Motor neuron (in vitro differentiated cells): ENCODE results near the gene COPS6. TPM values are rescaled to one million over a fixed set of nuclear protein-coding genes. Genes with fewer than 3 reads are reported as not detected.
A peak's percentile ranks its signal among the peaks of the same experiment; 100 is the strongest.

ENCODE experiments used
- ATAC-seq, 8 experiments: fragments of 200-7000 bp; cut with Tn5 transposase; replicated peaks in 6 of 8; 2 replicates each; pipeline ENCODE4 v1.8.0; 2021; ENCODE audit warnings: mild to moderate bottlenecking in 8 of 8, moderate library complexity in 8 of 8
- H3K27ac ChIP-seq, 2 donors: fragments of 250-450 bp; sonication (Bioruptor Pico); 2 replicates each; pipeline ENCODE4 v1.9.0; 2021; ENCODE audit warnings: antibody characterized with exemption in 2 of 2, mild to moderate bottlenecking in 2 of 2, moderate library complexity in 1 of 2
- H3K4me1 ChIP-seq, 2 donors: fragments of 250-450 bp; sonication (Bioruptor Pico); replicated peaks in 1 of 2; 2 replicates each; pipeline ENCODE4 v1.6.1; 2021; ENCODE audit warnings: antibody characterized with exemption in 2 of 2, mild to moderate bottlenecking in 2 of 2, moderate library complexity in 1 of 2
- H3K4me3 ChIP-seq, 5 donors: fragments of 250-450 bp; sonication (Bioruptor Pico); 2 replicates each; pipeline ENCODE4 v1.9.0; 2021; ENCODE audit warnings: antibody characterized with exemption in 5 of 5, mild to moderate bottlenecking in 5 of 5, moderate library complexity in 4 of 5
- WGBS, 10 experiments: fragments of 450-650 bp; shearing (Covaris generic); methylation state at CpG; one replicate each; pipeline ENCODE4 v1.0.0; 2022; 5-methylcytosine and 5-hydroxymethylcytosine counted together
- in situ Hi-C, 9 experiments: fragments of 400-800 bp; cut with MboI; loops; one replicate each; pipeline ENCODE4 v1.15.0; 2021; ENCODE audit warnings: low sequenced_read_pairs in 9 of 9, low pct_unique_long_range_greater_than_20kb in 2 of 9; ENCODE audit not compliant: unreplicated experiment in 9 of 9
- total RNA-seq, 8 experiments: library from RNA; unstranded; fragments of 300-600 nt; gene quantifications; 2 replicates each; pipeline versions ENCODE4 v1.2.3 to v1.2.4, GENCODE V29; 2022

Gene COPS6
- total RNA-seq, 8 experiments from 2014 or later, result 36.8 to 128 (median 72.2) TPM

DNA sequence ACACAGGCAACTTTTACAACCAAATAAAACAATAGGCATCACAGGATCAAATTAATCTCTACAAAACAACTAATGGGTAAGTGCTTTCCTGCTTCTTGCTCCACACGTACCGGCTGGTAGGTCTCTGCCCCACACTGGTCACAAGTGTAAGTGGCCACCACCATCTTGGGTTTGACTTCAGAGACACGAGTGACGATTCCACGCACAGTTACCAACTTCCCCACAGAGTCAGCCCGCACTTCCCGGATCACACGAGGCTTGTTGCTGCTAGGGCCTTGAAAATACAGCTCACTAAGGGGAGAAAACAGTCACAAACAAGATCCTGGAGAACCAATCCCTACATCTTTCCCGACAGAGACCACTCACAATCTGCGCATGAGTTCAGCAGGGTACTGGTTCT is 10.1 kb downstream of the COPS6 start:
- 75 to 100% (median 100%) methylated on average over 1 to 7 of the region's 10 CpGs; no CpG with 5 or more reads in 3 of the 10 experiments for WGBS, 10 experiments
- peak overlapping the region in 1 of 5 donors; percentile 78 for H3K4me3 ChIP-seq
- ATAC-seq, result no peak

DNA sequence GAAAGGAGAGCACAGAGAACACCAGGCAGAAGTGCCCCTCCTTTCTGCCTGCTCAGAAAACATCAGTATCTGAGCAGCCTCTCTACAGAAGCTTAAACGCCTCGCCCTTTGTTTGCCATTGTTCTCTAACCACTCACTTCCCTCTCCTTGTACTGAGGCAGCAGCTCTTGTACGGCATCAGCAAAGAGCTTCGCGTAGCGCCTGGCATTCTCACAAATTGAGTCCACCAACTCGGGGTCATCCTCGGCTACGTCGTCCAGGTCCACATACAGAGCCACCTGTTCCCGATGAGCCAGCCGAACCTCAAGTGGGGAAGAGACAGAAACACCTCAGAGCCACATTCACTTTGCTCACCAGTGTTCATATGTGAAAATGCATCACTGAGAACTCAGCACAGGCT is 10.7 kb downstream of the COPS6 start:
- H3K4me1 ChIP-seq, result peaks cover 14 to 15% of the 10 kb centered on the region in 2 donors
- 63 to 100% (median 81%) methylated on average over 1 to 11 of the region's 12 CpGs; no CpG with 5 or more reads in 2 of the 10 experiments for WGBS, 10 experiments
- peak overlapping the region; percentile 75 to 93 for H3K27ac ChIP-seq
- H3K4me3 ChIP-seq, result peak overlapping the region; percentile 49 to 78 (median 68)
- ATAC-seq, result no peak
- in situ Hi-C loops, result no loop called here

More for the DNA sequence above, 10.1 kb downstream of the COPS6 start:
- peaks cover 14 to 15% of the 10 kb centered on the region in 2 donors for H3K4me1 ChIP-seq
- no peak overlapping the region for H3K27ac ChIP-seq
- in situ Hi-C loops, result no loop called here

DNA sequence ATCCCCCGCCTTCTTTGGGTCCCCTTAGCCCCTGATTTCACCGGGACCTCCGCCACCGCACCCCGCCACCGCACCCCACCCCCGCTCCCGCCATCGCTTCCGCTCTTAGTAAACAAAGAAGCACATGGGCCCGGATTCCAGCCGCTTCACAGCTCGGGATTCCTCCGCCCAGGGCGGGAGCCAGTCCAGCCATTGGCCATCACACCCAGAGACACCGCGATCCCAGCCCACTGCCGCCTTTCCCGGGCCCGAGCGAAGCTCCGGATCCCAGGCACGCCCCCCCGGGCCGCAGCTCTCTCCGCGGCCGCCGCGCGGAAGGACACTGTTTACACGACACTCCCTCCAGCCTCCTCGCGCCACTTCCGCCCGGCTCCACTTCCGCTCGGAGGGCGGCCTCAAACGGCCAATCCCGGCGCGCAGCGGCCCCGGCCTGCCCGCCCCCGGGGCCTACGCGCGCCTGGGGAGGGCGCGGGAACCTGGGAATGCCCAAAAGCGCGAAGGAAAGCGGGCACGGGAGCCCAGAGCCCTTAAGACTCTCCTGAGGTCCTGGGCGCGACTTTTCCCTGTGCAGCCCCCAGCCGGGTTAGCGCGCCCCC is 11.7 kb downstream of the COPS6 start:
- peaks cover 14 to 15% of the 10 kb centered on the region in 2 donors for H3K4me1 ChIP-seq
- WGBS, 10 experiments, result 0 to 1% methylated on average over 4 to 28 of the region's 61 CpGs; no CpG with 5 or more reads in 8 of the 10 experiments
- H3K27ac ChIP-seq, result peak overlapping the region; percentile 75 to 93
- peak; percentile 66 to 76 (median 72) for ATAC-seq
- in situ Hi-C loops, result no loop called here
- H3K4me3 ChIP-seq, result peak overlapping the region; percentile 49 to 78 (median 68)

DNA sequence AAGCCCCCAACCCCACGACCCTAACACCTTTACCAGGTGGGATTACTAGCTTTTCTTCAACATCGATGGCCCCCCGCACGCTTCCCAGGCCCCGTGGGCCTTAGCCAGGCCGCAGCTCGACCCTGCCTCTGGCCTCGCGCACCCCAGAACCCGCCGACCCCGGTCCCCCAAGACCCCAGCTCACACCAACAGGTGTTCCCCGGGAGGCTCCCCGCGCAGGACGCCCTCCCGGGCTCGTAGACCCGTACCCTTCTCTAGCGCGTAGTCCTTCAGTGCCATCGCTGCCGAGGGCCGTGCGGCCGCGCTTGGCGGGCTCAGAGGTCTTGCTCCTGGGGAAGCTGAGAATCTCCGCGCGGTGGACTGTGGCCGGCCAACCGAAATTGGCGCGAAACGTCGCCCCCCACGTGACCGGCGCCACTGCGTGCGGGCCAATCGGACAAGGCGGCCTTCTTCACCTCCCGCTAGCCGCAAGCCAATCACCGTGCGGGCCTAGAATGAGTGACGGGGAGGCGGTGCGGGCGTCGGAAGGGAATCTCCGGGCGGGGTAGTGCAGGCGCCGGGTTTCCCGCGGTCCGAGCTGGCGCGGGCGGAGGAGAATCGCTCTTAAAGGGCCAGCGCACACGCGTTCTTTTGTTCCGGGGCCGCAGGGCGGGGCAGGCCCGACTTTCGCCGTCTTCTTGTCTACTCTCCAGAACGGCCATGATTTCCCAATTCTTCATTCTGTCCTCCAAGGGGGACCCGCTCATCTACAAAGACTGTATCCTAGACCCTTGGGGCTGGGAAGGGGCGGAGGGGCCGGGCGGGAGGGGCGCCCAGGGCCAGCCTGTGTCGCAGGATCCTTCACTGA is 12.5 kb downstream of the COPS6 start, which contains the start of the genes AP4M1 and MCM7:
TSS of gene AP4M1 (plus strand) at position 628 of the 847 bp plus-strand sequence. CDS start at position 700, 72 bp downstream.
TSS of gene MCM7 (minus strand) at position 382 of the 847 bp plus-strand sequence. CDS start at position 279, 103 bp downstream.
- 0 to 2% (median 0%) methylated on average over 1 to 13 of the region's 80 CpGs; no CpG with 5 or more reads in 7 of the 10 experiments for WGBS, 10 experiments
- Histone ChIP-seq H3K4me1 (peaks cover 14 to 15% of the 10 kb centered on the region in 2 donors), H3K4me3 (peak within 1 kb of the TSS; percentile 49 to 78 (median 68)), H3K27ac (peak within 1 kb of the TSS; percentile 85 to 93)
- peak; percentile 74 to 84 (median 80) for ATAC-seq
- in situ Hi-C loops, result no loop called here

DNA sequence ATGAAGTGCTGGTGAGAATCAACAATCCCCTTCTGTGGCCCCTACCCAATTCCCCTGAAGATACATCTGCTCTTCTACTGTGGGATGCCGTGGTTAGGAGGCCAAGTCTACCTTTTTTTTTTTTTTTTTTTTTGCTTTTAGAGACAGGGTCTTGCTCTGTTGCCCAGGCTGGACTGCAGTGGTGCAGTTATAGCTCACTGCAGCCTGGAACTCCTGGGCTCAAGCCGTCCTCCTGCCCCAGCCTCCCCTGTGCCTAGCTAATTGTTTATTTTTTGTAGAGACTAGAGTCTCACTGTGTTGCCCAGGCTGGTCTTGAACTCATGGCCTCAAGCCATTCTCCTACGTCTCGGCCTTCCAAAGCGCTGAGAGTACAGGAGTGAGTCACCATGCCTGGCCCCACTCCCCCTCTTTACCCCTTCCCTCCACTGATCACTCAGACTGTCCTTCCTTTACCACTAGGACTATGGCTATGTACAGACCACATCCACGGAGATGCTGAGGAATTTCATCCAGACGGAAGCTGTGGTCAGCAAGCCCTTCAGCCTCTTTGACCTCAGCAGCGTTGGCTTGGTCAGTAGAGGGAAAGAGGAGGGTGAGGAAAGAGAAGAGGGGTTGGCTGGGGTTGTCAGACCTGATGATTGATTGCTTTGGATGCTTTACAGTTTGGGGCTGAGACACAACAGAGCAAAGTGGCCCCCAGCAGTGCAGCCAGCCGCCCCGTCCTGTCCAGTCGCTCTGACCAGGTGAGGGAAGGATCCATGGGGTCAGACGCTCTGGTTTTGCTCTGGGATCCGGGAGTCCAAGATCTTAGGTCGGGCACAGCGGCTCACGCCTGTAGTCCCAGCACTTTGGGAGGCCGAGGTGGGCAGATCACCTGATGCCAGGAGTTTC is 14.4 kb downstream of the COPS6 start:
- Histone ChIP-seq H3K27ac (no peak overlapping the region), H3K4me1 (peaks cover 14 to 15% of the 10 kb centered on the region in 2 donors), H3K4me3 (no peak overlapping the region)
- in situ Hi-C loops, result no loop called here
- no peak for ATAC-seq
- WGBS, 10 experiments, result 81 to 100% (median 90%) methylated on average over 1 to 4 of the region's 17 CpGs; no CpG with 5 or more reads in 5 of the 10 experiments

DNA sequence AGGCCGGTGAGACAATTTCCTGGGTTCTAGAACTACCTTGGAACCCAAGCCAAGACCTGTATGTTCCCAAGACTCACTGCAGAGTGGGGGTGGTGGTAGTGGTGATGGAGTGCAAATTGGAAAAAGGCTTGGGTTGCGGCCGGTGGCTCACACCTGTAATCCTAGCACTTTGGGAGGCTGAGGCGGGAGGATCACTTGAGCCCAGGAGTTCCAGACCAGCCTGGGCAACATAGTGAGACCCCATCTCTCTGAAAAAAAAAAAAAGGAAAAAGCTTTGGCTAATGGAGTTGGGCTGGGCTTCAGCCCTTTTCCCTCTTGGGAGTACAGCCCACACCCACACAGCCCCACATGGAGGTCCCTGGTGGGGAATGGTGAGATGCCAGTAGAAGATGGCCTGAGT is 16.8 kb downstream of the COPS6 start:
- in situ Hi-C loops, result no loop called here
- 92 to 100% methylated on average over 1 to 2 of the region's 4 CpGs; no CpG with 5 or more reads in 8 of the 10 experiments for WGBS, 10 experiments
- no peak overlapping the region for H3K27ac ChIP-seq
- H3K4me3 ChIP-seq, result no peak overlapping the region
- H3K4me1 ChIP-seq, result peaks cover 4% of the 10 kb centered on the region in 2 donors
- ATAC-seq, result no peak

DNA sequence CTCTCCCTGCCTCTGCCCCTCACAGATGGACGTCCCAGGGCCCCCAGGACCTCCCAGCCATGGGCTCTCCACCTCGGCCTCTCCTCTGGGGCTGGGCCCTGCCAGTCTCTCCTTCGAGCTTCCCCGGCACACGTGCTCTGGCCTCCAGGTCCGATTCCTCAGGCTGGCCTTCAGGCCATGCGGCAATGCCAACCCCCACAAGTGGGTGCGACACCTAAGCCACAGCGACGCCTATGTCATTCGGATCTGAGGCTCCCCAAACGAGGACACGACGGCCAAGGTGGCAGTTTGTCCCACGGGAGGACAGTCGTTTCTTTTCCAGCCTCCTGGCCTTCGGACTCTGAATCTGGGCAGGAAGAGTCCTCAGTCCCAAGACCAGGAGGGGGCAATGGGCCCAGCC is 17.9 kb downstream of the COPS6 start:
- ATAC-seq, result no peak
- Histone ChIP-seq H3K4me3 (no peak overlapping the region), H3K27ac (no peak overlapping the region), H3K4me1 (peaks cover 4% of the 10 kb centered on the region in 2 donors)
- 25 to 90% (median 83%) methylated on average over 2 to 12 of the region's 17 CpGs; no CpG with 5 or more reads in 5 of the 10 experiments for WGBS, 10 experiments
- in situ Hi-C loops, result no loop called here

DNA sequence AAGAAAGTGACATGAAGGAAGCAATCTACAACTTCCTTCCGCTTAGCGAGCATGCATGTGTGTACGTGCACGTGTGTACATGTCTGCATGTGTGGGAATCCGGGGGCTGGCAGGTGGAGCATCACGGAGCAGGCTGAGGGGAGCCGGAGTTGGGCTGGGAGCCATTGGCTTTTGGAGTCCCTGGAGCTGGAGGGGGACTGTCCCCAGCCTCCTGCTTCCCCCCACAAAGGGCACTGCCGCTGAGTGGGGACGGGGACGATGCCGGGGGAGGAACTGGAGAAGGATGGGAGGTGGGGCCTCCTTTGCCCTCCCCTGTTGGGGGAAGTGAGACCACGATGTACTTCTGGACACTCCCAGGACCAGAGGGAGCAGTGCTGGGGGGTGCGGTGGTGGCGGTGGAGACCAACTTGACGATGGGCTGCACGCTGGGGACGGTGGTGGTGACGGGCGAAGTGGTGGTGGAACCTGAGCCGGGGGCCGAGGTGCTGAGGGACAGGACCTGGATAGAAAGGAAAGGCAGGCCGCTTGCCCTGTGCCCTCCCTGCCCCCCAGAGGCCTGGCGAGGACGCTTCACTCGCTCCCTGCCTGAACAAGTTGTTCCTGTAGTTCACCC is 18.5 kb downstream of the COPS6 start:
- no peak overlapping the region for H3K27ac ChIP-seq
- peaks cover 4% of the 10 kb centered on the region in 2 donors for H3K4me1 ChIP-seq
- WGBS, 10 experiments, result 60 to 100% (median 100%) methylated on average over 1 to 4 of the region's 25 CpGs; no CpG with 5 or more reads in 5 of the 10 experiments
- H3K4me3 ChIP-seq, result no peak overlapping the region
- in situ Hi-C loops, result no loop called here
- ATAC-seq, result peak in 3 of 8 experiments; percentile 2 to 12 (median 9)

DNA sequence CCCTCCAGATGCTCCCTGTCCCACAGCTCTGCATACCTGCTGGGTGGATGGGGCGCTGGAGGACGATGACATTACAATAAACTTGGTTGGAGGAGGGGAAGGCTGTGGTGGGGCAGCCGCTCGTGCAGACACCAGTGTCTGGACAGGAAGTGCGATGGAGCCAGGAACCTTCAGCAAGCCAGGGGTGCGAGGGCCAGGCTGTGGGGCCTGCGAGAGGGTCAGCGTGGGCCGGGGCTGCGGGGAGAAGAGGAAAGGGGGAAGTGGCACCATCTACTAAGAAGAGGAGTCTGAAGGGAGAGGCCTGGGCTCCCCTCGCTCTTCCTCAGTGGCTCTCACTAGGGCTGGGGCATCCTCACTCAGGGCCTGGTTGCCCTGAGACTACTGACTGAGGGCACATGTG is 19.1 kb downstream of the COPS6 start:
- in situ Hi-C loops, result no loop called here
- H3K4me3 ChIP-seq, result no peak overlapping the region
- ATAC-seq, result peak in 1 of 8 experiments; percentile 25
- 80 to 100% (median 98%) methylated on average over 1 to 4 of the region's 11 CpGs; no CpG with 5 or more reads in 6 of the 10 experiments for WGBS, 10 experiments
- H3K27ac ChIP-seq, result no peak overlapping the region
- H3K4me1 ChIP-seq, result no peaks in the 10 kb centered on the region

DNA sequence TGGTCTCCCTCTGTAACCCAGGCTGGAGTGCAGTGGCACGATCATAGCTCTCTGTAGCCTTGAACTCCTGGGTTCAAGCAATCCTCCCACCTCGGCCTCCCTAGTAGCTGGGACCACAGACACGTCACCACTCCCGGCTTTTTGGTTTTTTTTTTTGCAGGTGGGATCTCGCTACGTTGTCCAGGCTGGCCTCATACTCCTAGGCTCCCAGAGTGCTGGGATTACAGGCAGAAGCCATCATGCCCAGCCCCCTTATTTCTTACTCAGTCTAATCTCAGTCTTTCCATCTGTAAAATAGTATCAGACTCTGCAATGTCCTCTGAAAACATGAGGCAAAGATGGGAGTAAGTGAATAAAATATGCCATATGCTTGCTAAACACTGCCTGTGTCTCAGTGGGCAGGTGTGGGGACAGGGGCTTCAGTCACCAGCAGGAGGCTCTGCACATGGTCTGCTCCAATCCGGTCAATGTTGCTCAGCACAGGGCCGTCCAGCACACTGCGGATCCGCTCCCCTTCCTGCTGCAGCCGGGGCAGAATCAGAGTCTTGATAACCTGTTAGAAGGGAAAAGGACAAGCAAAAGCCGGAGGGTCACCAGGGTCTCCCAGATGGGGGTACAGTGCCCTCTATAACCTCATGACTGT is 20.9 kb downstream of the COPS6 start:
- H3K4me1 ChIP-seq, result no peaks in the 10 kb centered on the region
- no peak overlapping the region for H3K27ac ChIP-seq
- peak in 1 of 8 experiments; percentile 49 for ATAC-seq
- no peak overlapping the region for H3K4me3 ChIP-seq
- in situ Hi-C loops, result no loop called here
- 50 to 100% (median 86%) methylated on average over 1 to 9 of the region's 12 CpGs; no CpG with 5 or more reads in 2 of the 10 experiments for WGBS, 10 experiments

DNA sequence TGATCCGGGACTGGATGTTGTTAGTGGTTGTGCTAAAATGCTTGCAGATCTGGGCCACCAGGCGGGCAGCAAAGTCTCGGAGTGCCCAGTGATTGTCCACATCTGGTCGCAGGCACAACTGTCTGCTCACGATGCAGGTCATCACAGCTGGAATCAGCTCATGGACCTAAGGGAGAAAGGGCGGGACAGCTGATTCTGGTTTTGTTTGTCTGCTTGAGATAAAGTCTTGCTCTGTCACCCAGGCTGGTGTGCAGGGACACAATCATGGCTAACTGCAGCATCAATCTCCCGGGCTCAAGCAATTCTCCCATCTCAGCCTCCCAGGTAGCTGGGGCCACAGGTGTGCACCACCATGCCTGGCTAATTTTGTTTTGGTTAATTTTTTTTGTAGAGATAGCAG is 22.4 kb downstream of the COPS6 start:
- no peak overlapping the region for H3K27ac ChIP-seq
- no peak for ATAC-seq
- no peak overlapping the region for H3K4me3 ChIP-seq
- 90 to 100% (median 100%) methylated on average over 1 to 5 of the region's 7 CpGs; no CpG with 5 or more reads in 4 of the 10 experiments for WGBS, 10 experiments
- no peaks in the 10 kb centered on the region for H3K4me1 ChIP-seq
- in situ Hi-C loops, result no loop called here
